Measurements from ENCODE around the gene MTMR1.

The MTMR1 gene

DNA sequence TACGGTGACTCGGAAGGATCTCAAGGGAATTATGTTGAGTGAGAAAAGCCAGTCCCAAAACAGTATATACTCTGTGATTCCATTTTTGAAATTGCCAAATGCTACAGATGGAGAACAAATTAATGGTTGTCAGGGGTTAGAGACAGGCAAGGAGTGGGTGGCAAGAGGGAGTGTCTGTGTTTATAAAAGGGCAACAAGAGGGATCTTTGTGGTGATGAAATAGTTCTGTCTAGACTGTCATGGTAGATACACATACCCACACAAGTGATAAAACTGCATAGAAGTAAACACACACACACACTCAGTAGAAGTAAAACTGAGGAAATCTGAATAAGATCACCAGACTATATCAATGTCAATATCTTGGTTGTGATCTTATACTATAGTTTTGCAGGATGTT is 112.5 kb downstream of the MTMR1 start:
- no peak for DNase-seq

- DNase-seq: no peak
Measured at GRCh38 chrX:150806827-150807226, 113.6 kb downstream of the MTMR1 start.

DNA sequence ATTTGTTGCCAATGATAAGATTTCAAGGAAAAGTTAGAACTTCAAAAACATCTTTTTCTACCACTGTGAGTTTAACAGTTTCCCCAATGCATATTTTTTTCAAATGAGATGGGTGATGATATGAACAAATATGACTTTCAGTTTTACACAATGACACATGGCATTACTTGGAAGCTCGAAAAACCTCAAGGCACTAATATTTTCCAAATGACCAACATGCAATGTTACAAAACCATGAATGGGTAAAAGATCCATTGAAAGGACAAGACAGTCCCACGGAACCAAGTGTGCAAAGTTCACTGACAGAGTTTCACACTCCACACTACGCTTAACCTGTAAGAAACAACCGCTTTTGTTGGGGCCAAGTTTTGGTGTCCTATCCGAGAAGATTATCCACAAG is 120.7 kb downstream of the MTMR1 start:
- DNase-seq: no peak

All from NCI-H774 (cell line).